OCI-LY1 (cell line): ENCODE data around the gene DNAH7.
"Not testable (repeated sequence)": the region's sequence is repeated elsewhere in the genome, so short reads cannot be mapped to it uniquely, and the experiment has no call there.

Source experiments
- H2AFZ ChIP-seq: fragments of 200-600 bp; sonication (generic), shearing (Covaris generic); 2 replicates; pipeline ENCODE4 v1.6.0; 2014; ENCODE audit warnings: antibody characterized with exemption, mild to moderate bottlenecking, low read length
- H3F3A ChIP-seq: fragments of 200-600 bp; sonication (generic), shearing (Covaris generic); 2 replicates; pipeline ENCODE4 v1.6.0; 2014; ENCODE audit warnings: mild to moderate bottlenecking, antibody characterized with exemption, low read length, moderate library complexity; ENCODE audit not compliant: insufficient read depth
- H3K27ac ChIP-seq: fragments of 200-600 bp; sonication (generic); 2 replicates; pipeline ENCODE4 v1.5.1; 2014; ENCODE audit warnings: low read length, mixed run types, mild to moderate bottlenecking, low read depth; ENCODE audit not compliant: poor library complexity, severe bottlenecking
- H3K27me3 ChIP-seq: fragments of 200-600 bp; sonication (generic); 2 replicates; pipeline ENCODE4 v1.6.0; 2014; ENCODE audit warnings: antibody characterized with exemption, mild to moderate bottlenecking, low read length, moderate library complexity; ENCODE audit not compliant: insufficient read depth
- H3K36me3 ChIP-seq: fragments of 200-600 bp; sonication (generic); 2 replicates; pipeline ENCODE4 v1.6.1; 2014; ENCODE audit warnings: mild to moderate bottlenecking, antibody characterized with exemption, low read length, moderate library complexity, mixed read lengths; ENCODE audit not compliant: insufficient read depth
- H3K4me1 ChIP-seq: fragments of 200-600 bp; sonication (generic); 2 replicates; pipeline ENCODE4 v1.5.1; 2014; ENCODE audit warnings: mild to moderate bottlenecking, low read length, moderate library complexity; ENCODE audit not compliant: insufficient read depth, severe bottlenecking
- H3K4me2 ChIP-seq: fragments of 200-600 bp; sonication (generic), shearing (Covaris generic); 2 replicates; pipeline ENCODE4 v1.6.1; 2014; ENCODE audit warnings: low read length
- H3K4me3 ChIP-seq: fragments of 200-600 bp; sonication (generic); 2 replicates; pipeline ENCODE4 v1.5.1; 2014; ENCODE audit warnings: low read length, low read depth, mild to moderate bottlenecking, mixed read lengths; ENCODE audit not compliant: poor library complexity, severe bottlenecking
- H3K79me2 ChIP-seq: fragments of 200-600 bp; shearing (Covaris generic); 2 replicates; pipeline ENCODE4 v1.6.1; 2016; ENCODE audit warnings: mixed run types, low read length, mixed read lengths; ENCODE audit not compliant: insufficient read depth
- H3K9ac ChIP-seq: fragments of 200-600 bp; sonication (generic), shearing (Covaris generic); 2 replicates; pipeline ENCODE4 v1.6.1; 2014; ENCODE audit warnings: mild to moderate bottlenecking, low read length, mixed read lengths
- H3K9me2 ChIP-seq: fragments of 200-600 bp; sonication (generic), shearing (Covaris generic); 2 replicates; pipeline ENCODE4 v1.6.1; 2014; ENCODE audit warnings: low read depth, mild to moderate bottlenecking, low read length, mixed read lengths
- H3K9me3 ChIP-seq: fragments of 200-600 bp; shearing (Covaris generic); 2 replicates; pipeline ENCODE4 v1.6.1; 2014; ENCODE audit warnings: low read length, mixed read lengths
- H4K20me1 ChIP-seq: fragments of 200-600 bp; sonication (generic), shearing (Covaris generic); 2 replicates; pipeline ENCODE4 v1.6.0; 2016; ENCODE audit warnings: mild to moderate bottlenecking, low read length; ENCODE audit not compliant: insufficient read depth
- CTCF ChIP-seq: fragments of 200-600 bp; sonication (generic), shearing (Covaris generic); IDR thresholded peaks from 2 replicates; pipeline ENCODE4 v1.5.1; 2017; ENCODE audit warnings: mild to moderate bottlenecking, antibody characterized with exemption, low read length, moderate library complexity, mixed read lengths
- EZH2 ChIP-seq: fragments of 200-600 bp; sonication (generic), shearing (Covaris generic); IDR thresholded peaks from 2 replicates; pipeline ENCODE4 v1.8.0; 2017; ENCODE audit warnings: borderline replicate concordance, mixed run types, mild to moderate bottlenecking, antibody characterized with exemption, low read length, moderate library complexity, mixed read lengths

Gene DNAH7

GRCh38 chr2:196097864-196098660 is 29.4 kb upstream of the DNAH7 start:
- Histone ChIP-seq H3K4me3 (no peak overlapping the region), H3K36me3 (no peaks in the 10 kb centered on the region), H3K9ac (no peak overlapping the region), H3K9me3 (no peaks in the 10 kb centered on the region), H3K79me2 (no peaks in the 10 kb centered on the region), H2AFZ (no peak overlapping the region), H3K27me3 (no peaks in the 10 kb centered on the region; the same call in 1 of the 2 replicates), H3K4me2 (no peak overlapping the region), H3K4me1 (no peaks in the 10 kb centered on the region), H3F3A (no peaks in the 10 kb centered on the region), H3K9me2 (no peaks in the 10 kb centered on the region), H4K20me1 (no peaks in the 10 kb centered on the region), H3K27ac (no peak overlapping the region)
- no peak for TF ChIP-seq CTCF
- no peak for TF ChIP-seq EZH2

- H3K4me2 ChIP-seq, result no peak overlapping the region
- TF ChIP-seq EZH2 (no peak), CTCF (no peak)
- no peaks in the 10 kb centered on the region; the same call in 1 of the 2 replicates for H3K27me3 ChIP-seq
- H4K20me1 ChIP-seq, result no peaks in the 10 kb centered on the region
- no peak overlapping the region for H3K9ac ChIP-seq
- H3K36me3 ChIP-seq, result no peaks in the 10 kb centered on the region
- no peak overlapping the region for H3K4me3 ChIP-seq
- no peaks in the 10 kb centered on the region for H3K9me2 ChIP-seq
- H3F3A ChIP-seq, result no peaks in the 10 kb centered on the region
- no peaks in the 10 kb centered on the region for H3K79me2 ChIP-seq
- H3K27ac ChIP-seq, result no peak overlapping the region
- H3K4me1 ChIP-seq, result no peaks in the 10 kb centered on the region
- no peak overlapping the region for H2AFZ ChIP-seq
- H3K9me3 ChIP-seq, result no peaks in the 10 kb centered on the region
Observed at GRCh38 chr2:196096982-196097745, 28.5 kb upstream of the DNAH7 start.

- Histone ChIP-seq H3K4me3 (no peak overlapping the region), H3K27ac (no peak overlapping the region)
Observed at GRCh38 chr2:196096264-196096663, 27.6 kb upstream of the DNAH7 start.

GRCh38 chr2:196089448-196089847 is 20.8 kb upstream of the DNAH7 start:
- H3K36me3 ChIP-seq, H3K27ac ChIP-seq, H3F3A ChIP-seq, H3K4me3 ChIP-seq, H3K9me2 ChIP-seq, H2AFZ ChIP-seq, H3K79me2 ChIP-seq, H3K4me1 ChIP-seq, H4K20me1 ChIP-seq, H3K27me3 ChIP-seq, H3K4me2 ChIP-seq, H3K9ac ChIP-seq, H3K9me3 ChIP-seq: not testable (repeated sequence)

More at GRCh38 chr2:196096264-196096663, 27.6 kb upstream of the DNAH7 start:
- H2AFZ ChIP-seq, result no peak overlapping the region
- no peaks in the 10 kb centered on the region for H3K79me2 ChIP-seq
- no peaks in the 10 kb centered on the region for H4K20me1 ChIP-seq
- no peak overlapping the region for H3K9ac ChIP-seq
- no peaks in the 10 kb centered on the region for H3K27me3 ChIP-seq
- no peaks in the 10 kb centered on the region for H3K9me2 ChIP-seq
- H3K36me3 ChIP-seq, result no peaks in the 10 kb centered on the region
- H3K4me1 ChIP-seq, result no peaks in the 10 kb centered on the region
- no peak overlapping the region for H3K4me2 ChIP-seq
- H3K9me3 ChIP-seq, result no peaks in the 10 kb centered on the region
- TF ChIP-seq CTCF, result no peak
- no peak for TF ChIP-seq EZH2
- H3F3A ChIP-seq, result no peaks in the 10 kb centered on the region
